ENCODE data around the gene RASIP1.
"Not testable (repeated sequence)": the region's sequence is repeated elsewhere in the genome, so short reads cannot be mapped to it uniquely, and the experiment has no call there.

The RASIP1 gene

GRCh38 chr19:48740164-48740972, at the start of gene RASIP1:
Gene RASIP1, minus strand, starts transcription at chr19:48740610. Its CDS starts 328 bp downstream, at chr19:48740282.
- DNase-seq, result no peak

GRCh38 chr19:48787331-48787730, 46.9 kb upstream of the RASIP1 start:
- DNase-seq, result not testable (repeated sequence)

- not testable (repeated sequence) for DNase-seq
These were observed 46.0 kb upstream of the RASIP1 start for GRCh38 chr19:48786422-48786821.

- DNase-seq, result no peak
These were observed 44.1 kb upstream of the RASIP1 start for GRCh38 chr19:48784527-48784926.

GRCh38 chr19:48780631-48781391, 40.4 kb upstream of the RASIP1 start:
- DNase-seq, result no peak

GRCh38 chr19:48779636-48780035, 39.2 kb upstream of the RASIP1 start:
- no peak for DNase-seq

GRCh38 chr19:48777720-48778119, 37.3 kb upstream of the RASIP1 start:
- DNase-seq, result no peak

- no peak for DNase-seq
These were observed 36.7 kb upstream of the RASIP1 start for GRCh38 chr19:48777139-48777538.

GRCh38 chr19:48772503-48772953, 32.1 kb upstream of the RASIP1 start:
- no peak for DNase-seq

- no peak for DNase-seq
These were observed 30.5 kb upstream of the RASIP1 start for GRCh38 chr19:48770734-48771472.

GRCh38 chr19:48770266-48770665, 29.9 kb upstream of the RASIP1 start:
- no peak for DNase-seq

GRCh38 chr19:48768994-48769713, 28.7 kb upstream of the RASIP1 start:
- no peak for DNase-seq

- not testable (repeated sequence) for DNase-seq
These were observed 27.9 kb upstream of the RASIP1 start for GRCh38 chr19:48768171-48768753.

- DNase-seq, result not testable (repeated sequence)
These were observed 25.4 kb upstream of the RASIP1 start for GRCh38 chr19:48765816-48766215.

GRCh38 chr19:48760504-48761205, 20.2 kb upstream of the RASIP1 start:
- no peak for DNase-seq

GRCh38 chr19:48757741-48758144, 17.3 kb upstream of the RASIP1 start:
- no peak for DNase-seq

GRCh38 chr19:48757089-48757675, 16.8 kb upstream of the RASIP1 start:
- no peak for DNase-seq

GRCh38 chr19:48756686-48757085, 16.3 kb upstream of the RASIP1 start:
- no peak for DNase-seq

- no peak for DNase-seq
These were observed 15.8 kb upstream of the RASIP1 start for GRCh38 chr19:48756212-48756611.

- DNase-seq, result no peak
These were observed 15.4 kb upstream of the RASIP1 start for GRCh38 chr19:48755787-48756186.

GRCh38 chr19:48755084-48755641, 14.8 kb upstream of the RASIP1 start, which contains the start of gene FGF21:
Gene FGF21, plus strand, starts transcription at chr19:48755524. Its CDS starts 713 bp downstream, at chr19:48756237.
- no peak for DNase-seq

All from activated CD4-positive, alpha-beta T cell treated with anti-CD3 and anti-CD28 coated beads, Interleukin-2, amount 50 U/mL, for 1 hour (primary cell).